K562 (cell line): ENCODE results near the gene CEP128. TPM values are rescaled to one million over a fixed set of nuclear protein-coding genes. Genes with fewer than 3 reads are reported as not detected.

Source experiments
- ATAC-seq: fragments of 200-7000 bp; cut with Tn5 transposase; 3 replicates; pipeline ENCODE4 v1.9.1; 2020; ENCODE audit warnings: moderate library complexity
- BruUV-seq: library from RNA; stranded (reverse); fragments of 400-500 nt; replicated peaks from 2 replicates; lab custom pipeline; 2021; lab: Mats Ljungman, UMichigan
- CTCF ChIA-PET: fragments of 300-600 bp; formaldehyde crosslinking; extraction: SDS; loops from one replicate; lab custom pipeline; 2021; ENCODE audit warnings: low intra/inter-chr PET ratio; lab: Yijun Ruan, JAX
- POLR2A ChIA-PET: fragments of 300-600, 350-650 bp; sonication (Branson Sonifier 250); formaldehyde crosslinking; extraction: SDS; loops from one replicate; lab custom pipeline; 2021; ENCODE audit warnings: antibody characterized with exemption, inconsistent platforms; lab: Yijun Ruan, JAX
- DNase-seq, 4 experiments: peaks; one replicate each; pipeline versions ENCODE4 v3.0.0 to v3.0.0-alpha.2; 2011 to 2018; ENCODE audit warnings: low spot score in 3 of 4, mixed read lengths in 3 of 4; ENCODE audit errors: extremely low read depth in 1 of 4
- FAIRE-seq: peaks from 2 replicates; lab custom pipeline; 2011; peaks lifted over from hg19 to GRCh38; lab: Jason Lieb, UNC
- H2AFZ ChIP-seq: 2 replicates; pipeline ENCODE4 v1.6.0; 2011; ENCODE audit warnings: low read depth, low read length, control low read depth, inconsistent platforms
- H3K27ac ChIP-seq: fragments of 200-600 bp; 3 replicates; pipeline ENCODE4 v1.8.0; 2011; ENCODE audit warnings: low read depth, mild to moderate bottlenecking, control low read depth, inconsistent platforms, low read length, moderate library complexity, mixed read lengths; ENCODE audit errors: extremely low read depth
- H3K27me3 ChIP-seq, 2 experiments: fragments of 300-600 bp in 1 of 2; 2 replicates in 1 of 2; 3 replicates in 1 of 2; pipeline versions ENCODE4 v1.6.0 to v1.8.0; 2011; ENCODE audit warnings: inconsistent platforms in 2 of 2, low read length in 2 of 2, mild to moderate bottlenecking in 1 of 2, mixed read lengths in 1 of 2, moderate library complexity in 1 of 2; ENCODE audit not compliant: control insufficient read depth in 2 of 2, insufficient read depth in 2 of 2
- H3K36me3 ChIP-seq: fragments of 300-600 bp; 3 replicates; pipeline ENCODE4 v1.8.0; 2011; ENCODE audit warnings: mild to moderate bottlenecking, low read length, inconsistent platforms; ENCODE audit not compliant: control insufficient read depth, insufficient read depth
- H3K4me1 ChIP-seq, 2 experiments: fragments of 200-600 bp in 1 of 2; replicated peaks in 1 of 2; 2 replicates in 1 of 2; 3 replicates in 1 of 2; pipeline versions ENCODE4 v1.5.1 to v1.8.0; 2011; ENCODE audit warnings: inconsistent platforms in 2 of 2, low read length in 2 of 2, mild to moderate bottlenecking in 1 of 2, mixed read lengths in 1 of 2, moderate library complexity in 1 of 2; ENCODE audit not compliant: control insufficient read depth in 2 of 2, insufficient read depth in 2 of 2
- H3K4me2 ChIP-seq: 2 replicates; pipeline ENCODE4 v1.6.1; 2011; ENCODE audit warnings: low read length, control low read depth, inconsistent platforms, mixed read lengths; ENCODE audit not compliant: insufficient read depth
- H3K4me3 ChIP-seq: fragments of 200-600 bp; sonication (generic), shearing (Covaris generic); 2 replicates; pipeline ENCODE4 v1.5.1; 2016; ENCODE audit warnings: control low read depth, inconsistent platforms
- H3K79me2 ChIP-seq: fragments of 200-600 bp; 3 replicates; pipeline ENCODE4 v1.8.0; 2011; ENCODE audit warnings: low read length, inconsistent platforms; ENCODE audit not compliant: control insufficient read depth, insufficient read depth
- H3K9ac ChIP-seq, 2 experiments: 2 replicates each; pipeline versions ENCODE4 v1.6.0 to v1.6.1; 2011; ENCODE audit warnings: low read depth in 2 of 2, low read length in 2 of 2, control low read depth in 1 of 2, inconsistent platforms in 1 of 2, mild to moderate bottlenecking in 1 of 2, mixed read lengths in 1 of 2; ENCODE audit not compliant: insufficient read depth in 1 of 2
- H3K9me1 ChIP-seq: one replicate; pipeline ENCODE4 v1.6.0; 2011; ENCODE audit warnings: inconsistent platforms, mild to moderate bottlenecking, low read length, moderate library complexity; ENCODE audit not compliant: control insufficient read depth, insufficient read depth
- H3K9me3 ChIP-seq: replicated peaks from 2 replicates; pipeline ENCODE4 v1.5.1; 2011; ENCODE audit warnings: low read depth, low read length, inconsistent platforms; ENCODE audit not compliant: control insufficient read depth, insufficient read depth
- H4K20me1 ChIP-seq: replicated peaks from 2 replicates; pipeline ENCODE4 v1.6.1; 2011; ENCODE audit warnings: low read length, inconsistent platforms, mixed read lengths; ENCODE audit not compliant: control insufficient read depth, insufficient read depth
- GABPA ChIP-seq: fragments of 200-800 bp; sonication (Bioruptor generic); conservative IDR thresholded peaks from 2 replicates; pipeline ENCODE4 v1.6.1; 2016; ENCODE audit warnings: low read depth, missing genetic modification characterization, missing compliant biosample characterization
- HCFC1 ChIP-seq: IDR thresholded peaks from 2 replicates; pipeline ENCODE4 v1.6.1; 2012; ENCODE audit warnings: low read depth, low read length, improper control_type of control experiment
- NFRKB ChIP-seq: fragments of 450-650 bp; IDR thresholded peaks from 2 replicates; pipeline ENCODE4 v1.6.1; 2016; ENCODE audit warnings: low read depth
- ZNF431 ChIP-seq: sonication (generic); formaldehyde crosslinking; IDR thresholded peaks from 2 replicates; pipeline ENCODE4 v1.8.0; 2022; ENCODE audit warnings: mild to moderate bottlenecking, missing genetic modification reagents
- ZNF785 ChIP-seq: fragments of 250-450 bp; sonication (Bioruptor Pico); IDR thresholded peaks from 2 replicates; pipeline ENCODE4 v1.4.0; 2020; ENCODE audit warnings: mild to moderate bottlenecking
- ZNF830 ChIP-seq: fragments of 250-450 bp; sonication (Bioruptor Pico); IDR thresholded peaks from 2 replicates; pipeline ENCODE4 v1.5.0; 2021; ENCODE audit warnings: mild to moderate bottlenecking
- WGBS: fragments of 100-300 bp; shearing (Covaris generic); methylation state at CpG from one replicate; pipeline ENCODE4 v1.1.6; 2016; ENCODE audit warnings: low coverage, mixed read lengths; ENCODE audit not compliant: insufficient coverage; ENCODE audit errors: missing lambda C conversion rate; 5-methylcytosine and 5-hydroxymethylcytosine counted together
- in situ Hi-C: fragments of 300-500 bp; cut with MboI; formaldehyde crosslinking; loops from 4 replicates; pipeline ENCODE4 v1.15.0; 2018; ENCODE audit warnings: inconsistent platforms, mixed read lengths
- intact Hi-C: fragments of 100-400 bp; cut with micrococcal nuclease; formaldehyde crosslinking; loops from 2 replicates; pipeline ENCODE4 v1.14.2; 2022
- polyA plus RNA-seq, 8 experiments: library from polyadenylated mRNA; depleted of rRNA in 4 of 8; stranded (reverse) in 5 of 8; unstranded in 3 of 8; fragments of >200 nt; fragmentation: Nextera tagmentation in 2 of 8; fragmentation: Illumina TruSeq in 1 of 8; extraction: Ambion mirVana in 2 of 8; extraction: Trizol in 1 of 8; gene quantifications; 2 replicates each; pipeline versions ENCODE4 v1.2.1 to v1.2.3, GENCODE V29; 2011 to 2014; ENCODE audit warnings: inconsistent platforms in 1 of 8, missing spikeins in 1 of 8
- total RNA-seq, 7 experiments: library from RNA; depleted of rRNA in 6 of 7; stranded (reverse); fragments of >200 nt in 6 of 7; fragmentation: Illumina TruSeq in 2 of 7; extraction: Trizol in 2 of 7; gene quantifications; 2 replicates each; pipeline versions ENCODE4 v1.2.1 to v1.2.3, GENCODE V29; 2011 to 2021; ENCODE audit warnings: low replicate concordance in 1 of 7
- TF ChIP-seq, protein P1 (sequence below): fragments of 250-450 bp; sonication (Bioruptor Pico); IDR thresholded peaks from 2 replicates; pipeline ENCODE4 v1.4.0; 2020
- TF ChIP-seq, protein P2 (sequence below): fragments of 250-450 bp; sonication (Bioruptor Pico); IDR thresholded peaks from 2 replicates; pipeline ENCODE4 v1.8.0; 2021; ENCODE audit warnings: moderate library complexity, mild to moderate bottlenecking, inconsistent platforms

Gene CEP128
- total and polyA plus RNA-seq, 9 of the 15 experiments (the other 6 are each of a cell fraction or from before 2014, with no cell fraction given) = 2.3 to 9.2 (median 4.6) TPM

- TF ChIP-seq ZNF785 (CRISPR knock-in tag) (no peak), ZNF830 (CRISPR knock-in tag) (no peak)
- TF ChIP-seq, protein P1, sequence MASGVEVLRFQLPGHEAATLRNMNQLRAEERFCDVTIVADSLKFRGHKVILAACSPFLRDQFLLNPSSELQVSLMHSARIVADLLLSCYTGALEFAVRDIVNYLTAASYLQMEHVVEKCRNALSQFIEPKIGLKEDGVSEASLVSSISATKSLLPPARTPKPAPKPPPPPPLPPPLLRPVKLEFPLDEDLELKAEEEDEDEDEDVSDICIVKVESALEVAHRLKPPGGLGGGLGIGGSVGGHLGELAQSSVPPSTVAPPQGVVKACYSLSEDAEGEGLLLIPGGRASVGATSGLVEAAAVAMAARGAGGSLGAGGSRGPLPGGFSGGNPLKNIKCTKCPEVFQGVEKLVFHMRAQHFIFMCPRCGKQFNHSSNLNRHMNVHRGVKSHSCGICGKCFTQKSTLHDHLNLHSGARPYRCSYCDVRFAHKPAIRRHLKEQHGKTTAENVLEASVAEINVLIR = no peak
- TF ChIP-seq, protein P2, sequence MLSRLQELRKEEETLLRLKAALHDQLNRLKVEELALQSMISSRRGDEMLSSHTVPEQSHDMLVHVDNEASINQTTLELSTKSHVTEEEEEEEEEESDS (CRISPR knock-in tag) = no peak
These were observed 313.8 kb downstream of the CEP128 start (continued) for GRCh38 chr14:80627745-80628144.

GRCh38 chr14:80624581-80624980, 317.0 kb downstream of the CEP128 start:
- H3K27ac ChIP-seq = no peak overlapping the region
- H3K4me2 ChIP-seq = no peak overlapping the region
- no peaks in the 10 kb centered on the region for H3K79me2 ChIP-seq
- no peaks in the 10 kb centered on the region for H3K9me3 ChIP-seq
- ChIA-PET CTCF (no interaction called here), POLR2A (no interaction called here)
- H3K36me3 ChIP-seq = no peaks in the 10 kb centered on the region
- DNase-seq = no peak
- no peak for ATAC-seq
- in situ Hi-C loops = no loop called here
- no peaks in the 10 kb centered on the region for H3K27me3 ChIP-seq
- BruUV-seq = no TSS peak
- no peak overlapping the region for H3K9ac ChIP-seq
- H3K9me1 ChIP-seq = no peaks in the 10 kb centered on the region
- intact Hi-C loops = no loop called here
- H3K4me1 ChIP-seq = no peaks in the 10 kb centered on the region
- no peaks in the 10 kb centered on the region for H4K20me1 ChIP-seq
- FAIRE-seq = no peak
- H3K4me3 ChIP-seq = no peak overlapping the region
- WGBS = 0% methylated on average over 1 of the region's 1 CpG
- no peak overlapping the region for H2AFZ ChIP-seq
- TF ChIP-seq GABPA (tag) (no peak), HCFC1 (no peak), ZNF431 (CRISPR knock-in tag) (no peak), NFRKB (no peak)
